LNCaP clone FGC (cell line): ENCODE results near the gene NPL.

Experiments used
- DNase-seq: peaks from one replicate; pipeline ENCODE4 v3.0.0-alpha.2; 2011; ENCODE audit warnings: low read depth
- H3K4me3 ChIP-seq: 2 replicates; pipeline ENCODE4 v1.5.1; 2011; ENCODE audit warnings: mild to moderate bottlenecking, low read depth, low read length, control low read depth
- CTCF ChIP-seq: IDR thresholded peaks from 2 replicates; pipeline ENCODE4 v1.5.1; 2012; ENCODE audit warnings: mild to moderate bottlenecking; ENCODE audit not compliant: control insufficient read depth, insufficient read depth; ENCODE audit errors: extremely low read depth

NPL gene

GRCh38 chr1:182833271-182833670 is 43.7 kb downstream of the NPL start:
- no peak overlapping the region for H3K4me3 ChIP-seq
- no peak for DNase-seq
- no peak for TF ChIP-seq CTCF

- no peak for DNase-seq
- no peak for TF ChIP-seq CTCF
- H3K4me3 ChIP-seq = no peak overlapping the region
Observed at GRCh38 chr1:182834326-182834725, 44.8 kb downstream of the NPL start.

- no peak overlapping the region for H3K4me3 ChIP-seq
- no peak for DNase-seq
- no peak for TF ChIP-seq CTCF
Observed at GRCh38 chr1:182835806-182836205, 46.2 kb downstream of the NPL start.

GRCh38 chr1:182839209-182840066 is 49.9 kb downstream of the NPL start, which contains the start of gene DHX9:
TSS of gene DHX9 (plus strand) at chr1:182839347. CDS start at chr1:182842567, 3,220 bp downstream.
- peak; percentile 63 for DNase-seq
- peak within 1 kb of the TSS; percentile 82 for H3K4me3 ChIP-seq
- peak; percentile 37 for TF ChIP-seq CTCF

GRCh38 chr1:182841368-182841988 is 51.9 kb downstream of the NPL start:
- H3K4me3 ChIP-seq = peak overlapping the region; percentile 82
- DNase-seq = no peak
- TF ChIP-seq CTCF = no peak

GRCh38 chr1:182842265-182842664 is 52.7 kb downstream of the NPL start:
- H3K4me3 ChIP-seq = no peak overlapping the region
- TF ChIP-seq CTCF = no peak

More at GRCh38 chr1:182842265-182842664, 52.7 kb downstream of the NPL start:
- DNase-seq = no peak
